ENCODE data around the gene IRF7. TPM values are rescaled to one million over a fixed set of nuclear protein-coding genes. Genes with fewer than 3 reads are reported as not detected.

The IRF7 gene
- total and polyA plus RNA-seq, 2 of the 4 experiments (the other 2 are of a cell fraction): 1.6 to 4.5 TPM

DNA sequence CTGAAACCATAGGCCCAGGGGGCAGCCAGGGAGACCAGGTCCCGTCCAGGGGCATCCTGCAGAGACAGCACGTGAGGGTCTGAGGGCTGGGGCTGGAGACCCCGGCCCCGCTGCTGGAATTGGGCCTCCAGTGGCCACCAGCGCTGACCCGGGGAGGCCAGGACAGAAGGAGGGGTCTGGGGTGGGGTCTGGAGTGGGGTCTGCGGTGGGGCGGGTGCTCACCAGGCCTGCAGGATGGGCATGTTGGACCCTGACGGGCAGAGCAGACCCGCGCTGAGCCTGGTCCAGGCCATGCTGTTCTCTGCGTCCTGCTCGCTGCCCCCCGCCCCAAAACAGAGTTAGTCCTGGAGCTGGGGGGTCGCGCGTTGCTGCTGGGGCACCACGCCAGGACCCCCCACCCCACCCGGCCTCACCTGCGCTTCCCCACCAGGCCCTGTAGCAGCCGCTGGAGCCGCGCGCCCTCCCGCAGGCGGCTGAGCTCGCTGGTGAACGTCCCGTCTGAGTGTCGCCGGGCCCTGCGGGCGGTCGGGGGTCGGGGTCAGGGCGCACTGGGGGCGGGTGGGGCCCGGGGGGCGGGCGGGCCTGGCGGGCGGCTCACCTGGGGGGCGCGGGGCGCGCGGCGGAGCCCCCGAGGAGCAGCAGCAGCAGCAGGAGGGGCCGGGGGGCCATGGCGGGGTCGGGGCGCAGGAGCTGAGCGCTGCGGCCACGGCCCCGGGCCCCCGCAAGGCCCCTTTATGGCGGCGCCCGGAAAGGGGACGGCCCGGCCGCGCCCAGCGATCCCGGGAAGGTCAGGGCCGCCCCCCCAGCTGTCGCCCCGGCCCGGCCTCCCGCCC, 10.9 kb upstream of the IRF7 start, which contains the start of gene SCT:
TSS of gene SCT (minus strand) at position 707 of the 833 bp plus-strand sequence. CDS start at position 669, 38 bp downstream.
- Histone ChIP-seq H3K23ac (ENCODE audit: low read depth, low read length) (no peak within 1 kb of the TSS), H2AFZ (replicated peaks; ENCODE audit: low read length, poor library complexity) (no peak within 1 kb of the TSS), H3K79me1 (ENCODE audit: low read depth in 1 of 2, low read length in 2 of 2) (no peaks in the 10 kb centered on the region), H4K20me1 (ENCODE audit: insufficient read depth, low read length) (peaks cover 6% of the 10 kb centered on the region; the same call in 1 of the 2 replicates), H4K91ac (ENCODE audit: insufficient read depth, low read depth, low read length) (no peak within 1 kb of the TSS), H2BK15ac (ENCODE audit: low read depth, low read length) (no peak within 1 kb of the TSS), H2BK5ac (ENCODE audit: low read depth, low read length, poor library complexity, severe bottlenecking) (no peak within 1 kb of the TSS), H3K4ac (ENCODE audit: low read depth, low read length) (no peak within 1 kb of the TSS), H2AK5ac (ENCODE audit: low read depth, low read length) (no peak within 1 kb of the TSS), H2BK20ac (ENCODE audit: low read depth, low read length) (no peak within 1 kb of the TSS), H3K9me1 (ENCODE audit: insufficient read depth, low read length) (peaks cover 6% of the 10 kb centered on the region; the same call in 1 of the 2 replicates), H3K27me3 (ENCODE audit: control insufficient read depth, insufficient read depth, low read length) (peaks cover 2% of the 10 kb centered on the region; the same call in 1 of the 2 replicates), H3K9ac (ENCODE audit: low read depth, low read length) (no peak within 1 kb of the TSS), H4K8ac (ENCODE audit: low read depth in 2 of 2, low read length in 2 of 2) (no peak within 1 kb of the TSS), H2AK9ac (replicated peaks; ENCODE audit: low read depth, low read length, poor library complexity) (peak within 1 kb of the TSS; percentile 4), H2BK120ac (ENCODE audit: low read depth, low read length) (no peak within 1 kb of the TSS), H3K27ac (ENCODE audit: insufficient read depth, low read length) (no peak within 1 kb of the TSS), H3K14ac (replicated peaks; ENCODE audit: low read depth, low read length) (no peak within 1 kb of the TSS), H3K4me2 (ENCODE audit: low read depth, low read length) (no peak within 1 kb of the TSS), H3K4me3 (ENCODE audit: insufficient read depth, low read depth, low read length) (no peak within 1 kb of the TSS), H3K9me3 (ENCODE audit: control insufficient read depth, insufficient read depth, low read length) (no peaks in the 10 kb centered on the region), H3K36me3 (ENCODE audit: control insufficient read depth, insufficient read depth, low read length) (peaks cover 2% of the 10 kb centered on the region; the same call in 1 of the 2 replicates), H3K4me1 (ENCODE audit: control insufficient read depth, insufficient read depth, low read length) (peaks cover 4% of the 10 kb centered on the region; the same call in 1 of the 2 replicates), H4K5ac (ENCODE audit: low read depth, low read length) (no peak within 1 kb of the TSS), H3K18ac (ENCODE audit: low read depth, low read length) (no peak within 1 kb of the TSS), H3K56ac (ENCODE audit: extremely low read depth, insufficient read depth, low read length) (no peak within 1 kb of the TSS)
- WGBS, 2 experiments (ENCODE audit: extremely low coverage in 2 of 2, insufficient read length in 1 of 2): 46% methylated on average over 10 of the region's 72 CpGs; no CpG with 5 or more reads in 1 of the 2 experiments
- DNase-seq: no peak
- ChIA-PET POLR2A (ENCODE audit: unreplicated experiment) (no interaction called here), CTCF (no interaction called here)
- in situ Hi-C loops (cut with MboI; ENCODE audit: low sequenced_read_pairs) (no loop called here), intact Hi-C loops (cut with micrococcal nuclease) (no loop called here), dilution Hi-C loops (cut with HindIII; ENCODE audit: low sequenced_read_pairs, unreplicated experiment) (no loop called here)
- ATAC-seq (ENCODE audit: low read depth): no peak
- no TSS peak for BruUV-seq (replicated peaks)
- no peak for TF ChIP-seq SMC3 (IDR thresholded peaks at IDR 0.05; ENCODE audit: low read depth, low read length)
- TF ChIP-seq NFE2L2 (IDR thresholded peaks at IDR 0.05; ENCODE audit: low read depth, low read length): no peak
- no peak for TF ChIP-seq MAZ (IDR thresholded peaks at IDR 0.05; ENCODE audit: borderline replicate concordance, low read depth, low read length)
- TF ChIP-seq, protein P1, sequence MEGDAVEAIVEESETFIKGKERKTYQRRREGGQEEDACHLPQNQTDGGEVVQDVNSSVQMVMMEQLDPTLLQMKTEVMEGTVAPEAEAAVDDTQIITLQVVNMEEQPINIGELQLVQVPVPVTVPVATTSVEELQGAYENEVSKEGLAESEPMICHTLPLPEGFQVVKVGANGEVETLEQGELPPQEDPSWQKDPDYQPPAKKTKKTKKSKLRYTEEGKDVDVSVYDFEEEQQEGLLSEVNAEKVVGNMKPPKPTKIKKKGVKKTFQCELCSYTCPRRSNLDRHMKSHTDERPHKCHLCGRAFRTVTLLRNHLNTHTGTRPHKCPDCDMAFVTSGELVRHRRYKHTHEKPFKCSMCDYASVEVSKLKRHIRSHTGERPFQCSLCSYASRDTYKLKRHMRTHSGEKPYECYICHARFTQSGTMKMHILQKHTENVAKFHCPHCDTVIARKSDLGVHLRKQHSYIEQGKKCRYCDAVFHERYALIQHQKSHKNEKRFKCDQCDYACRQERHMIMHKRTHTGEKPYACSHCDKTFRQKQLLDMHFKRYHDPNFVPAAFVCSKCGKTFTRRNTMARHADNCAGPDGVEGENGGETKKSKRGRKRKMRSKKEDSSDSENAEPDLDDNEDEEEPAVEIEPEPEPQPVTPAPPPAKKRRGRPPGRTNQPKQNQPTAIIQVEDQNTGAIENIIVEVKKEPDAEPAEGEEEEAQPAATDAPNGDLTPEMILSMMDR (conservative IDR thresholded peaks at IDR 0.05; ENCODE audit: low read depth, low read length): no peak
- TF ChIP-seq, protein P2, sequence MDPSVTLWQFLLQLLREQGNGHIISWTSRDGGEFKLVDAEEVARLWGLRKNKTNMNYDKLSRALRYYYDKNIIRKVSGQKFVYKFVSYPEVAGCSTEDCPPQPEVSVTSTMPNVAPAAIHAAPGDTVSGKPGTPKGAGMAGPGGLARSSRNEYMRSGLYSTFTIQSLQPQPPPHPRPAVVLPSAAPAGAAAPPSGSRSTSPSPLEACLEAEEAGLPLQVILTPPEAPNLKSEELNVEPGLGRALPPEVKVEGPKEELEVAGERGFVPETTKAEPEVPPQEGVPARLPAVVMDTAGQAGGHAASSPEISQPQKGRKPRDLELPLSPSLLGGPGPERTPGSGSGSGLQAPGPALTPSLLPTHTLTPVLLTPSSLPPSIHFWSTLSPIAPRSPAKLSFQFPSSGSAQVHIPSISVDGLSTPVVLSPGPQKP (IDR thresholded peaks at IDR 0.05; ENCODE audit: borderline replicate concordance, low read depth, low read length): no peak
- TF ChIP-seq RFX5 (IDR thresholded peaks at IDR 0.05; ENCODE audit: low read depth, low read length): no peak
- TF ChIP-seq FOS (IDR thresholded peaks at IDR 0.05; ENCODE audit: low read depth, low read length): no peak
- TF ChIP-seq RAD21 (IDR thresholded peaks at IDR 0.05; ENCODE audit: low read length): no peak
- TF ChIP-seq USF2 (IDR thresholded peaks at IDR 0.05; ENCODE audit: low read depth, low read length): no peak
- no peak for TF ChIP-seq POLR2A (IDR thresholded peaks at IDR 0.05; ENCODE audit: low read depth, low read length)
- TF ChIP-seq BHLHE40 (IDR thresholded peaks at IDR 0.05; ENCODE audit: low read depth, low read length): no peak
- TF ChIP-seq RCOR1 (IDR thresholded peaks at IDR 0.05; ENCODE audit: insufficient replicate concordance, low read length): no peak
- TF ChIP-seq CEBPB (IDR thresholded peaks at IDR 0.05; ENCODE audit: low read depth, low read length): no peak
- TF ChIP-seq MXI1 (IDR thresholded peaks at IDR 0.05; ENCODE audit: borderline replicate concordance, low read depth, low read length): no peak
- TF ChIP-seq MAFK (IDR thresholded peaks at IDR 0.05; ENCODE audit: low read depth, low read length): no peak
